Esophagus (tissue), 2 donors: ENCODE measurements around the gene SLC3A2. TPM values are rescaled to one million over a fixed set of nuclear protein-coding genes. Genes with fewer than 3 reads are reported as not detected.
A peak's percentile ranks its signal among the peaks of the same experiment; 100 is the strongest.
"Not testable (repeated sequence)": the region's sequence is repeated elsewhere in the genome, so short reads cannot be mapped to it uniquely, and the experiment has no call there.

Experiments
- H3K27ac ChIP-seq, 2 donors: one replicate each; pipeline ENCODE4 v1.5.1; 2013; ENCODE audit warnings: low read depth in 2 of 2, mild to moderate bottlenecking in 2 of 2, inconsistent platforms in 1 of 2, low read length in 1 of 2, moderate library complexity in 1 of 2
- H3K27me3 ChIP-seq, 2 donors: one replicate each; pipeline ENCODE4 v1.6.1; 2013; ENCODE audit warnings: low read length in 2 of 2, control low read depth in 1 of 2, mild to moderate bottlenecking in 1 of 2; ENCODE audit not compliant: insufficient read depth in 2 of 2, control insufficient read depth in 1 of 2
- H3K36me3 ChIP-seq, 2 donors: one replicate each; pipeline ENCODE4 v1.6.1; 2013; ENCODE audit warnings: low read length in 1 of 2; ENCODE audit not compliant: control insufficient read depth in 2 of 2, insufficient read depth in 2 of 2
- H3K4me1 ChIP-seq, 2 donors: one replicate each; pipeline ENCODE4 v1.6.1; 2013; ENCODE audit warnings: low read length in 1 of 2; ENCODE audit not compliant: control insufficient read depth in 2 of 2, insufficient read depth in 2 of 2
- H3K4me3 ChIP-seq, 2 donors: one replicate each; pipeline ENCODE4 v1.5.1; 2013; ENCODE audit warnings: low read length in 2 of 2, mild to moderate bottlenecking in 2 of 2, low read depth in 1 of 2, moderate library complexity in 1 of 2
- H3K9me3 ChIP-seq, 2 donors: one replicate each; pipeline ENCODE4 v1.6.1; 2013; ENCODE audit warnings: mild to moderate bottlenecking in 2 of 2, low read depth in 1 of 2, low read length in 1 of 2, moderate library complexity in 1 of 2; ENCODE audit not compliant: control insufficient read depth in 2 of 2, insufficient read depth in 1 of 2
- WGBS, 2 donors: extraction: QIAGEN DNeasy Blood & Tissue Kit; methylation state at CpG; one replicate each; pipeline ENCODE4 v1.1.7; 2013; 5-methylcytosine and 5-hydroxymethylcytosine counted together
- polyA plus RNA-seq, 2 donors: library from polyadenylated mRNA; stranded (reverse); fragments of 200-250 nt; gene quantifications; one replicate each; pipeline ENCODE4 v1.2.3, GENCODE V29; 2013
- donor health status: healthy with polysubstance abuse.
- donor health status: Bipolar disorder and iron deficiency.

Gene SLC3A2
- polyA plus RNA-seq, 2 donors = 90.5 to 146 TPM

- not testable (repeated sequence) for H3K27me3 ChIP-seq, H3K36me3 ChIP-seq, H3K4me3 ChIP-seq, H3K4me1 ChIP-seq, H3K9me3 ChIP-seq
- 60 to 72% methylated on average over 8 of the region's 8 CpGs for WGBS, 2 donors
- H3K27ac ChIP-seq = peak overlapping the region; percentile 12 to 55
Observed at GRCh38 chr11:62859281-62859703, 21.4 kb upstream of the SLC3A2 start.

- Histone ChIP-seq H3K27me3 (no peaks in the 10 kb centered on the region), H3K4me3 (no peak overlapping the region), H3K36me3 (no peaks in the 10 kb centered on the region), H3K4me1 (peaks cover 0 to 4% of the 10 kb centered on the region in 2 donors), H3K27ac (no peak overlapping the region), H3K9me3 (no peaks in the 10 kb centered on the region)
- WGBS, 2 donors = 53 to 61% methylated on average over 5 of the region's 5 CpGs
Observed at GRCh38 chr11:62860835-62861563, 19.7 kb upstream of the SLC3A2 start.

GRCh38 chr11:62861564-62862192 lies 19.0 kb upstream of the SLC3A2 start:
- not testable (repeated sequence) for H3K36me3 ChIP-seq, H3K27ac ChIP-seq, H3K9me3 ChIP-seq, H3K4me3 ChIP-seq, H3K27me3 ChIP-seq, H3K4me1 ChIP-seq
- WGBS, 2 donors = 86 to 89% methylated on average over 16 of the region's 16 CpGs

- H3K27me3 ChIP-seq = no peaks in the 10 kb centered on the region
- H3K4me3 ChIP-seq = no peak overlapping the region
- 60 to 65% methylated on average over 4 of the region's 4 CpGs for WGBS, 2 donors
- H3K9me3 ChIP-seq = no peaks in the 10 kb centered on the region
- no peaks in the 10 kb centered on the region for H3K36me3 ChIP-seq
- no peak overlapping the region for H3K27ac ChIP-seq
- no peaks in the 10 kb centered on the region for H3K4me1 ChIP-seq
Observed at GRCh38 chr11:62863687-62864335, 16.9 kb upstream of the SLC3A2 start.

- no peaks in the 10 kb centered on the region for H3K4me1 ChIP-seq
- no peak overlapping the region for H3K4me3 ChIP-seq
- H3K36me3 ChIP-seq = no peaks in the 10 kb centered on the region
- H3K9me3 ChIP-seq = no peaks in the 10 kb centered on the region
- WGBS, 2 donors = 83% methylated on average over 6 of the region's 6 CpGs
- no peak overlapping the region for H3K27ac ChIP-seq
- H3K27me3 ChIP-seq = no peaks in the 10 kb centered on the region
Observed at GRCh38 chr11:62865635-62866034, 15.1 kb upstream of the SLC3A2 start.

- H3K27me3 ChIP-seq = no peaks in the 10 kb centered on the region
Observed at GRCh38 chr11:62874851-62875250, 5.8 kb upstream of the SLC3A2 start.

GRCh38 chr11:62875698-62876478 lies 4.8 kb upstream of the SLC3A2 start:
- 76 to 88% methylated on average over 7 of the region's 7 CpGs for WGBS, 2 donors
- peaks cover 0 to 3% of the 10 kb centered on the region in 2 donors for H3K4me1 ChIP-seq
- H3K27ac ChIP-seq = no peak overlapping the region

More at GRCh38 chr11:62874851-62875250, 5.8 kb upstream of the SLC3A2 start:
- Histone ChIP-seq H3K36me3 (no peaks in the 10 kb centered on the region), H3K9me3 (no peaks in the 10 kb centered on the region), H3K4me1 (peaks cover 0 to 3% of the 10 kb centered on the region in 2 donors), H3K27ac (no peak overlapping the region), H3K4me3 (no peak overlapping the region)
- 95 to 96% methylated on average over 7 of the region's 7 CpGs for WGBS, 2 donors

GRCh38 chr11:62876712-62877111 lies 4.0 kb upstream of the SLC3A2 start:
- H3K27ac ChIP-seq = no peak overlapping the region

More at GRCh38 chr11:62875698-62876478, 4.8 kb upstream of the SLC3A2 start:
- Histone ChIP-seq H3K36me3 (no peaks in the 10 kb centered on the region), H3K9me3 (no peaks in the 10 kb centered on the region), H3K4me3 (no peak overlapping the region), H3K27me3 (no peaks in the 10 kb centered on the region)

GRCh38 chr11:62879235-62879978 lies 1.3 kb upstream of the SLC3A2 start:
- peak overlapping the region in 1 of 2 donors; percentile 96 for H3K4me3 ChIP-seq
- H3K36me3 ChIP-seq = peaks cover 11 to 15% of the 10 kb centered on the region in 2 donors
- H3K27ac ChIP-seq = peak overlapping the region; percentile 98 to 100
- H3K27me3 ChIP-seq = no peaks in the 10 kb centered on the region
- 42 to 53% methylated on average over 7 of the region's 7 CpGs for WGBS, 2 donors
- no peaks in the 10 kb centered on the region for H3K9me3 ChIP-seq
- peaks cover 2 to 7% of the 10 kb centered on the region in 2 donors for H3K4me1 ChIP-seq

More at GRCh38 chr11:62876712-62877111, 4.0 kb upstream of the SLC3A2 start:
- H3K4me3 ChIP-seq = no peak overlapping the region
- WGBS, 2 donors = 53 to 60% methylated on average over 6 of the region's 6 CpGs
- H3K9me3 ChIP-seq = no peaks in the 10 kb centered on the region
- H3K36me3 ChIP-seq = no peaks in the 10 kb centered on the region
- H3K27me3 ChIP-seq = no peaks in the 10 kb centered on the region
- H3K4me1 ChIP-seq = peaks cover 0 to 3% of the 10 kb centered on the region in 2 donors
